Measurements from ENCODE around the gene HIVEP1. TPM values are rescaled to one million over a fixed set of nuclear protein-coding genes. Genes with fewer than 3 reads are reported as not detected.

The HIVEP1 gene
- total RNA-seq, 1 donor from 2014 or later = 48.9 TPM

GRCh38 chr6:12148317-12148801 is 136.2 kb downstream of the HIVEP1 start:
- peaks cover 11% of the 10 kb centered on the region for H3K36me3 Mint-ChIP-seq (ENCODE audit: low read depth, unreplicated experiment)
- Histone ChIP-seq H2AFZ (ENCODE audit: low read depth, low read length) (no peak overlapping the region), H3K4me1 (ENCODE audit: insufficient read depth, low read length) (peaks cover 27% of the 10 kb centered on the region), H3K4me3 (ENCODE audit: insufficient read depth, low read depth, low read length) (peak overlapping the region; percentile 8), H3K9ac (ENCODE audit: low read length) (peak overlapping the region; percentile 51), H3K36me3 (ENCODE audit: insufficient read depth, low read length) (no peaks in the 10 kb centered on the region), H3K27me3 (ENCODE audit: insufficient read depth, low read length) (no peaks in the 10 kb centered on the region), H3K27ac (ENCODE audit: low read depth, low read length) (peak overlapping the region; percentile 79), H3K79me2 (ENCODE audit: insufficient read depth, low read length) (no peaks in the 10 kb centered on the region), H4K20me1 (ENCODE audit: insufficient read depth, low read length) (no peaks in the 10 kb centered on the region), H3K9me3 (ENCODE audit: insufficient read depth, low read depth, low read length) (no peaks in the 10 kb centered on the region), H3K4me2 (ENCODE audit: low read length) (peak overlapping the region; percentile 68)
- DNase-seq (ENCODE audit: low read depth) = peak; percentile 91
- no peaks in the 10 kb centered on the region for H3K27me3 Mint-ChIP-seq (ENCODE audit: low read depth, unreplicated experiment)
- peak overlapping the region; percentile 49 for H3K27ac Mint-ChIP-seq (ENCODE audit: unreplicated experiment)
- H3K4me3 Mint-ChIP-seq (ENCODE audit: unreplicated experiment) = no peak overlapping the region
- TF ChIP-seq CTCF (IDR thresholded peaks at IDR 0.05; ENCODE audit: insufficient read depth, low read depth, low read length) (no peak), EZH2 (IDR thresholded peaks at IDR 0.05; ENCODE audit: insufficient read depth, low read length) (no peak)
- H3K9me3 Mint-ChIP-seq (ENCODE audit: unreplicated experiment) = no peaks in the 10 kb centered on the region
- peak; percentile 81 for FAIRE-seq
- peaks cover 27% of the 10 kb centered on the region for H3K4me1 Mint-ChIP-seq (ENCODE audit: low read depth, unreplicated experiment)

- H3K36me3 ChIP-seq (ENCODE audit: insufficient read depth, low read length) = no peaks in the 10 kb centered on the region
- H3K4me3 ChIP-seq (ENCODE audit: insufficient read depth, low read depth, low read length) = peak overlapping the region; percentile 8
- TF ChIP-seq EZH2 (IDR thresholded peaks at IDR 0.05; ENCODE audit: insufficient read depth, low read length) (no peak), CTCF (IDR thresholded peaks at IDR 0.05; ENCODE audit: insufficient read depth, low read depth, low read length) (no peak)
- Mint-ChIP-seq H3K27ac (ENCODE audit: unreplicated experiment) (peak overlapping the region; percentile 49), H3K9me3 (ENCODE audit: unreplicated experiment) (no peaks in the 10 kb centered on the region), H3K4me1 (ENCODE audit: low read depth, unreplicated experiment) (peaks cover 27% of the 10 kb centered on the region), H3K27me3 (ENCODE audit: low read depth, unreplicated experiment) (no peaks in the 10 kb centered on the region), H3K4me3 (ENCODE audit: unreplicated experiment) (no peak overlapping the region), H3K36me3 (ENCODE audit: low read depth, unreplicated experiment) (peaks cover 6% of the 10 kb centered on the region)
- no peaks in the 10 kb centered on the region for H3K79me2 ChIP-seq (ENCODE audit: insufficient read depth, low read length)
- FAIRE-seq (peak; percentile 17), DNase-seq (ENCODE audit: low read depth) (peak; percentile 40)
- H4K20me1 ChIP-seq (ENCODE audit: insufficient read depth, low read length) = no peaks in the 10 kb centered on the region
- H3K27me3 ChIP-seq (ENCODE audit: insufficient read depth, low read length) = no peaks in the 10 kb centered on the region
- peak overlapping the region; percentile 23 for H3K9ac ChIP-seq (ENCODE audit: low read length)
- peak overlapping the region; percentile 68 for H3K4me2 ChIP-seq (ENCODE audit: low read length)
- H3K27ac ChIP-seq (ENCODE audit: low read depth, low read length) = peak overlapping the region; percentile 79
- H3K4me1 ChIP-seq (ENCODE audit: insufficient read depth, low read length) = peaks cover 27% of the 10 kb centered on the region
- H3K9me3 ChIP-seq (ENCODE audit: insufficient read depth, low read depth, low read length) = no peaks in the 10 kb centered on the region
- no peak overlapping the region for H2AFZ ChIP-seq (ENCODE audit: low read depth, low read length)
Observed at GRCh38 chr6:12148841-12149240, 136.7 kb downstream of the HIVEP1 start.

GRCh38 chr6:12149944-12150510 is 137.9 kb downstream of the HIVEP1 start:
- H3K4me2 ChIP-seq (ENCODE audit: low read length) = peak overlapping the region; percentile 38
- Mint-ChIP-seq H3K36me3 (ENCODE audit: low read depth, unreplicated experiment) (peaks cover 4% of the 10 kb centered on the region), H3K4me1 (ENCODE audit: low read depth, unreplicated experiment) (peaks cover 27% of the 10 kb centered on the region), H3K27me3 (ENCODE audit: low read depth, unreplicated experiment) (no peaks in the 10 kb centered on the region), H3K9me3 (ENCODE audit: unreplicated experiment) (no peaks in the 10 kb centered on the region), H3K27ac (ENCODE audit: unreplicated experiment) (no peak overlapping the region), H3K4me3 (ENCODE audit: unreplicated experiment) (no peak overlapping the region)
- TF ChIP-seq CTCF (IDR thresholded peaks at IDR 0.05; ENCODE audit: insufficient read depth, low read depth, low read length) (no peak), EZH2 (IDR thresholded peaks at IDR 0.05; ENCODE audit: insufficient read depth, low read length) (no peak)
- no peak overlapping the region for H3K9ac ChIP-seq (ENCODE audit: low read length)
- FAIRE-seq (no peak), DNase-seq (ENCODE audit: low read depth) (no peak)
- H3K79me2 ChIP-seq (ENCODE audit: insufficient read depth, low read length) = no peaks in the 10 kb centered on the region
- H3K27me3 ChIP-seq (ENCODE audit: insufficient read depth, low read length) = no peaks in the 10 kb centered on the region
- H3K4me3 ChIP-seq (ENCODE audit: insufficient read depth, low read depth, low read length) = no peak overlapping the region
- H2AFZ ChIP-seq (ENCODE audit: low read depth, low read length) = no peak overlapping the region
- H3K9me3 ChIP-seq (ENCODE audit: insufficient read depth, low read depth, low read length) = no peaks in the 10 kb centered on the region
- peaks cover 27% of the 10 kb centered on the region for H3K4me1 ChIP-seq (ENCODE audit: insufficient read depth, low read length)
- no peak overlapping the region for H3K27ac ChIP-seq (ENCODE audit: low read depth, low read length)
- H4K20me1 ChIP-seq (ENCODE audit: insufficient read depth, low read length) = no peaks in the 10 kb centered on the region
- H3K36me3 ChIP-seq (ENCODE audit: insufficient read depth, low read length) = no peaks in the 10 kb centered on the region
